NB4 (cell line): ENCODE measurements around the gene BOC.

ENCODE experiments used
- DNase-seq: peaks from one replicate; pipeline ENCODE4 v3.0.0; 2010; ENCODE audit warnings: low read depth
- H3K4me3 ChIP-seq: one replicate; pipeline ENCODE4 v1.5.1; 2011; ENCODE audit warnings: mild to moderate bottlenecking, low read depth, low read length, moderate library complexity
- CTCF ChIP-seq: IDR thresholded peaks from one replicate; pipeline ENCODE4 v1.5.1; 2012; ENCODE audit warnings: low read depth, low read length
- MAX ChIP-seq: IDR thresholded peaks from 2 replicates; pipeline ENCODE4 v1.6.1; 2011; ENCODE audit warnings: low read depth, low read length
- MYC ChIP-seq: IDR thresholded peaks from 2 replicates; pipeline ENCODE4 v1.6.1; 2011; ENCODE audit warnings: low read depth, low read length
- POLR2A ChIP-seq: IDR thresholded peaks from 2 replicates; pipeline ENCODE4 v1.6.1; 2011; ENCODE audit warnings: mild to moderate bottlenecking; ENCODE audit not compliant: insufficient read length; ENCODE audit errors: extremely low read depth

The BOC gene

GRCh38 chr3:113186566-113186965 lies 24.8 kb upstream of the BOC start:
- H3K4me3 ChIP-seq, result no peak overlapping the region
- no peak for DNase-seq
- TF ChIP-seq MAX (no peak), POLR2A (no peak), CTCF (no peak), MYC (no peak)

- no peak overlapping the region for H3K4me3 ChIP-seq
- DNase-seq, result no peak
- TF ChIP-seq MYC (no peak), MAX (no peak), POLR2A (no peak), CTCF (no peak)
Observed at GRCh38 chr3:113193288-113193687, 18.1 kb upstream of the BOC start.

- no peak overlapping the region for H3K4me3 ChIP-seq
- no peak for DNase-seq
- TF ChIP-seq MYC (no peak), POLR2A (no peak)
Observed at GRCh38 chr3:113193719-113194118, 17.6 kb upstream of the BOC start.

GRCh38 chr3:113194823-113195401 lies 16.4 kb upstream of the BOC start:
- TF ChIP-seq MYC, result no peak
- TF ChIP-seq MAX, result no peak
- no peak for TF ChIP-seq POLR2A
- TF ChIP-seq CTCF, result no peak
- H3K4me3 ChIP-seq, result no peak overlapping the region
- no peak for DNase-seq

GRCh38 chr3:113200351-113200750 lies 11.0 kb upstream of the BOC start:
- TF ChIP-seq POLR2A, result no peak
- DNase-seq, result no peak
- H3K4me3 ChIP-seq, result no peak overlapping the region

- no peak overlapping the region for H3K4me3 ChIP-seq
- TF ChIP-seq MAX (no peak), POLR2A (no peak), CTCF (no peak), MYC (no peak)
- no peak for DNase-seq
Observed at GRCh38 chr3:113200946-113201345, 10.4 kb upstream of the BOC start.

GRCh38 chr3:113204371-113204770 lies 7.0 kb upstream of the BOC start:
- no peak overlapping the region for H3K4me3 ChIP-seq
- TF ChIP-seq CTCF, result no peak
- no peak for TF ChIP-seq MYC
- DNase-seq, result no peak
